Inflammatory macrophage treated with lipopolysaccharide for 1 hour (primary cell): ENCODE data around the gene MLN.
"Not testable (repeated sequence)": the region's sequence is repeated elsewhere in the genome, so short reads cannot be mapped to it uniquely, and the experiment has no call there.

Experiments
- DNase-seq, 2 donors: peaks; one replicate each; pipeline ENCODE4 v3.0.0-alpha.2; 2020 to 2022

The MLN gene

DNA sequence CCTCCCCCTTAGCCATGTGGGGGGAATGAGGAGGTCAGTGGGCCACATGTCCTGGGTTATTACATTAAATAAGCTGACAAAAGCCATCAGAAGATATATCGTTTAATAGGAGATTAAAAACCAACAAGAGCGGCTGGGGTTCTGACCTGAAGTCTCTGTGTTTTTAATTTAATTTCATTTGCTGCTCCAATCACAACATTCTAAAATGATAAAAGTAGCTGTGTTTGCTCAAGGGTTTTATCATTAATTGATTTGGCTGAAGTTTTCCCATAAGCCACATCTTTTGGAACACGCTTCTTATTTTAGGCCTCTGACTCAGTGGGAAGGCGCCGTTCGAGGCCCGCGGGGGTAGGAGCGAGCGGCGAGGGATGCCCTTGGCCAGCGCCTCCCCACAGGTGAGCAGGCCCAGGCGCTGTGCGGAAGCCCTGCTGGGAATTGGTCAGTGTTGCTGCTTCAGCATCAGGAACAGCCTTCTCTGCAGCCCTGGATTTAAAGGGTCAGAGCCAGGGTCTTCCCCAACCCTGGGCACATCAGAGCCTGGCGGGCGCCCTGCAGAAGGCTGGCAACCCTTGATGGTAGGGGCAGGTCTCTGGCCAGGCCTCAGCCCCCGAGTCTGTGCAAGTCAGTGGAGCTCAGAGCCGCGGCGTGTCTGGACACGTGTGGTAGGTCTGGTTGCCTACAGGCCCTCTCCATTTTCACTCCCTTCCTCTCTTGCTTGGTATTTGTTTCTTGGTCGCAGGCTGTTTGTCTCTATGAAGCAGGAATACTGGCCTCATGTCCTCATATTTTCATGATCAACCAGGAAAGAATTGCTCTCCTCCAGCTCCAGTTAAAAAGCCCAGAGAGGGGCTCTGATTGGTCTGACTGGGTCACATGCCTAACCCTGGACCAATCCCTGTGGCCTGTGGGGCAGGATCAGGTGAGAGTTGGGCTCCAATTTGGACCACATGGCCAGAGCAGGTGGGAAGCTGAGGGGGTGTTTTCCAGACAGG is 30.9 kb upstream of the MLN start:
- DNase-seq: no peak

DNA sequence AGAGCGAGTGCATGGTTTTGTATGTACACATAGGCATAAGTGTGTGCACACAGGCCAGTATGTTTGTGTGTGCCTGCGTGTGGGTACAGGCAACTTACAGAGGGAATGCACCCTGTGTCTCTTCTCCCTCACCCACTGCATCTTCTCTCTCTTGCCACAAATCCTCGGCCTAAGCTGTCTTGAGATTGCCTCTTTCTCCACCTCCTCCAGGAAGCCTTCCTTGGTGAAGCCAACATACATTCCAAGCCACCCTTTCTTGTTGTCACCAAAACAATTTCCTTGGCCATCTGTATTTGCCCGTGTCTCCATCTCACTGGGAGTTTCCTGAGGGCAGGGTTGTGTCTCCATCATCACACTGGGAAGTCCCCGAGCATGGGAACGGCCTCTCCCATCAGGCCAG is 29.8 kb upstream of the MLN start:
- DNase-seq: no peak

DNA sequence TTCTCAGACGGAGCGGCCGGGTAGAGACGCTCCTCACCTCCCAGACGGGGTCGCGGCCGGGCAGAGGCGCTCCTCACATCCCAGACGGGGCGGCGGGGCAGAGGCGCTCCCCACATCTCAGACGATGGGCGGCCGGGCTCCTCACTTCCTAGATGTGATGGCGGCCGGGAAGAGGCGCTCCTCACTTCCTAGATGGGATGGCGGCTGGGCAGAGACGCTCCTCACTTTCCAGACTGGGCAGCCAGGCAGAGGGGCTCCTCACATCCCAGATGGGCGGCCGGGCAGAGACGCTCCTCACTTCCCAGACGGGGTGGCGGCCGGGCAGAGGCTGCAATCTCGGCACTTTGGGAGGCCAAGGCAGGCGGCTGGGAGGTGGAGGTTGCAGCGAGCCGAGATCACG is 29.0 kb upstream of the MLN start:
- not testable (repeated sequence) for DNase-seq

- not testable (repeated sequence) for DNase-seq
Observed at GRCh38 chr6:33831725-33832124, 27.9 kb upstream of the MLN start.

GRCh38 chr6:33830635-33831240 is 26.9 kb upstream of the MLN start:
- DNase-seq: no peak

- no peak for DNase-seq
Observed at GRCh38 chr6:33828764-33829731, 25.2 kb upstream of the MLN start.

DNA sequence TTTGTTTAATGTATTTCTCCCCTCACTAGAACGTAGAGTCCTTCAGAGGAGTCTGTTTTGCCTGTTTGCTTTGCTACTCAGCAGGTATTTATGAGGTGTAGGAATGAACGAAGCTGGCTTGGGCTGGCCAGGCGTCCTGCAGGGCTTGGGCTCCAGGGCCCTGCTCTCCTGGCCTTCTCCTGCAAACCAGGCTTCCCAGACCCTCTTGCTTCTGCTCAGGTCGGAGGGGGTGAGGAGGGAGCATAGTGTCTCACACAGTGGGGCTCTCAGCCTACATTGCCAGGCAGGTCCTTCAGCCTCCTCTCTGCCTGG is 24.6 kb upstream of the MLN start:
- no peak for DNase-seq

- DNase-seq: no peak
Observed at GRCh38 chr6:33827546-33828451, 24.0 kb upstream of the MLN start.

DNA sequence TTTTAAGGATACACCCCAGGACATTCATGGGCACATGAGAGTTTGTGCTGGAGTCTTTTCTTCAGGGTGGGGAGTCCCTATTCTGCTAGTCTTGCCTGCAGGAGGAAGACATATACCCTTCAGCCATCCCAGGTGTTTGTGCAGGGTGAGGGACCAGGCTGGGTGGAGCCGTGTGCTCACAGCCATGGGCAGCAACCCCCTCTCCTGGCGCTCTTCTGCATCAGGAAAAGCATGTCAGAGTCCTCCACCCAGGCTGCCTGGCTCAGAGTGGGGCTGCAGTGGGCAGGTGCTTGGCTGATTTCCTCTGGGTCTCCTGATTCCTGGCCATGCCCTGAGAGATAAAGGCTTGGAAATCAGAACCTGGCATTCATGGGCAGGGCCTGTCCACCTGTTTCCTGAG is 22.7 kb upstream of the MLN start:
- no peak for DNase-seq

DNA sequence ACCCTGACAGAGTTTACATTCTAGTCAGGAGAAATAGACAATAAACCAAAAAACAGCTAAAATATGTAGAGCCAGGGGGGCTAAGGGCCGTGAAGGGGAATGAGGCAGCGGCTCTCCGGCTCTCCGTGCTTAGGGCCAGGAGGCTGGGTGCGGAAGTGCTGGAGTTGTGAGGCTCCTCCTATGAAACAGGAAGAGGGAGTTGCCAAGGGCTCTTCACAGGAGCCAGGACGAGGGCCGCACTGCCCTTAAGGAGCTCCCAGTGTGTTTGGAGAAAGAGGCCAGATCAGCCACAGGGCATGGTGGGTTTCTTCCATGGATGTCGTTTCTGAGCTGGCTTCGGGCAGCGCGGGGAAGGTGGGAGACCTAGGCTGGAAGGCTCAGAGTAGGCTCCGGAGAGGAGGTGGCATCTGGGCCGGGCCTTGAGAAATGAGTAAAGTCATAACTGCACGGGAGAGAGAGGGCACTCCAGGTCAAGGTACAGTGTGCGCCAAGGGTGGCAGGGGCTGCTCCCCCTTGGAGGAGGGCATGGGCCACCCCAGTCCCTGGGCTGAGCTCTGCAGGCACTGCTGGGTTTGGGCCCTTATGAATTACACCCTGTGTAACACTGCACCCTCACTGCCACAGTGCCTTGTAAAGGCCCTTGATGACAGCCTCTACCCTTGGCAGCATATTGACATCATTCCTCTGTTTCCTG is 20.8 kb upstream of the MLN start:
- DNase-seq: no peak

DNA sequence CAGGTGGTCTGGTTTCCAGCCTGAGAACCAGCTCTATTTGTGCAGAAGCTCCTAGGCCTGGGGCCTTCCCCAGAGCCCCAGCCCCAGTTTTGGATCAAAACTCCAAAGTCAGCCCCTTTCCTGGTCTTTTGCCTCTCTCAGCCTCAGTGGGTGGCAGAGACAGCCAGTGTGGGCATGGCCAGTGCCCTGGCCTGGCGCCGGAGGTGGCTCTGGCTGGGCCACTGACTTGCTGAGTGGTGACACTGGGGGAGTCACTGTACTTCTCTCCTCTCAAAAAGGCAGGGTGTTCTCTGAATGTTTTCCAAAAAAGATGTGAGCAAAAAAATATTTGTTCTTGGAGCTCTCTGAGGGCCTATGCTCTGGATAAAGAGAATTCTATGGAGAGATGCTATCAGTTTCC is 20.0 kb upstream of the MLN start:
- no peak for DNase-seq

DNA sequence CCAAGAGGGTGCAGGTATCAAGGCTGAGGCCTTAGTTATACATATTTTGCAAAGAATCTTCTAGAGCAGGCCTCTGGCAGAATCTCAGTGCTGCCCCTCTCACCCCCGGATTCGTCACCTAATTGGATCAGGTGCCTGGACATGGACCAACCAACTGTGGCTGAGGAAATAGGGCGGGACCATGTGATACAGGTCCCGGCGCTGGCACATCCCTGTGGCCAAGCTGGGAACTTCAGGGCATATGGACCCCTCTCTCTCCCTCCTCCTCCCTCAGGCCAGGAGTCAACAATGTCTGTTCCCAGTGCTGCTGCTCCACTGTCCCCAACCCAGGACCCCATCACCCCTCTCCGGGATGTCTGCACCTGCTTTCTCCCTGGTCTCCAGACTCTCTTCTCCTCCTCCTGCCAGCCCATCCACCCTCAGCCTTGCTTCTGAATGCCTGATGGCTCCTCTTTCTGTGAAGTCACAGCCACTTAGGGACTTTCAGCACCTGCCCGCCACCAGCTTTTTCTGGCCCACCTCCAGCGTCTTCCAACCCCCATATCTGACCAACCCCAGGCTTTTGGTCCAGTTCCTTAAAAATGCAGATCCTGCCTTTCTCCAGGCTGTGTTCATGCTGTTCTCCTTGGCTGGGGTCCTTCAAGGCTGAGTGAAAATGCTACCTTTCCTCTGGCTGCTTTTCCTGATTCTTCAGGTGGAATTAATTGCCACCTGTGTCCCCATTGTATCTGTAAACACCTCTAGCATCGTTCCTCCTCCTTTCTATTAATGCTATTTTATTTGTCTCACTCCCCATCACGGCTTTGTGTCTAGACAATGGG is 19.0 kb upstream of the MLN start:
- no peak for DNase-seq

GRCh38 chr6:33820784-33821520 is 17.1 kb upstream of the MLN start:
- no peak for DNase-seq

DNA sequence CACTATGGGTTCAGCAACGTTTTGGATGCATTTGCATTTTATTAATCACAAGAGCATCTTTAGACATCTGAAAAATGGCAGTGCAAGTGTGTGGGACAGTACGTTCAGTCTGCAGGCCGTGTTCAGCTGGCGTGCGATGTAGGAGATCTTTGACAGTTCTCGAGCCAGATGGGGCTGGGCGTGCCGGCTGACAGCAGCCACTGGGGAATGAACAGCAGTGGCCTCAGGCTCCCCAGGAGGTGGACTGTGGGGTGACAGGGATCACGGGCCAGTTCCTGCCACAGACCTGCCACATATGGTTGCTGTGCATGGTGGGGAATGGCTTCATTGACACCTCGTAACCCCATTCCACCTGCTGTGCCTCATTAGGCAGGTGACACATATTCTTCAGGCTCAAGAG is 16.4 kb upstream of the MLN start:
- DNase-seq: no peak

GRCh38 chr6:33819021-33819420 is 15.2 kb upstream of the MLN start:
- no peak for DNase-seq

- DNase-seq: no peak
Observed at GRCh38 chr6:33818293-33818692, 14.5 kb upstream of the MLN start.

GRCh38 chr6:33817489-33817888 is 13.7 kb upstream of the MLN start:
- no peak for DNase-seq

GRCh38 chr6:33816911-33817310 is 13.1 kb upstream of the MLN start:
- DNase-seq: no peak

- DNase-seq: peak in 1 of 2 donors; percentile 5
Observed at GRCh38 chr6:33815854-33816253, 12.1 kb upstream of the MLN start.
